HUES48 (cell line): Measurements from ENCODE around the gene FAH.
"Not testable (repeated sequence)": the region's sequence is repeated elsewhere in the genome, so short reads cannot be mapped to it uniquely, and the experiment has no call there.

Experiments
- H3K27ac ChIP-seq: one replicate; pipeline ENCODE4 v1.7.0; 2013; ENCODE audit warnings: low read depth, low read length, inconsistent platforms
- H3K27me3 ChIP-seq: 2 replicates; pipeline ENCODE4 v1.6.1; 2013; ENCODE audit warnings: mild to moderate bottlenecking, low read length; ENCODE audit not compliant: control insufficient read depth, insufficient read depth
- H3K36me3 ChIP-seq: 2 replicates; pipeline ENCODE4 v1.6.1; 2013; ENCODE audit warnings: low read length; ENCODE audit not compliant: control insufficient read depth, insufficient read depth
- H3K4me1 ChIP-seq: 2 replicates; pipeline ENCODE4 v1.6.1; 2013; ENCODE audit warnings: mild to moderate bottlenecking, low read length; ENCODE audit not compliant: control insufficient read depth, insufficient read depth
- H3K4me3 ChIP-seq: 2 replicates; pipeline ENCODE4 v1.5.1; 2013; ENCODE audit warnings: mild to moderate bottlenecking, low read depth, low read length
- H3K9ac ChIP-seq: 2 replicates; pipeline ENCODE4 v1.6.1; 2013; ENCODE audit warnings: mild to moderate bottlenecking, low read depth, low read length, moderate library complexity
- H3K9me3 ChIP-seq: 2 replicates; pipeline ENCODE4 v1.6.1; 2013; ENCODE audit warnings: low read length; ENCODE audit not compliant: control insufficient read depth, insufficient read depth

FAH gene

GRCh38 chr15:80120636-80121035 lies 32.2 kb upstream of the FAH start:
- Histone ChIP-seq H3K36me3 (peaks cover 47% of the 10 kb centered on the region), H3K9me3 (no peaks in the 10 kb centered on the region), H3K4me1 (0 out of 2 replicates have a peak, but pooled peaks cover 5% of the 10 kb centered on the region), H3K27ac (no peak overlapping the region), H3K9ac (no peak overlapping the region), H3K27me3 (no peaks in the 10 kb centered on the region), H3K4me3 (no peak overlapping the region)

GRCh38 chr15:80121546-80121945 lies 31.3 kb upstream of the FAH start:
- no peak overlapping the region for H3K4me3 ChIP-seq
- peaks cover 56% of the 10 kb centered on the region for H3K36me3 ChIP-seq
- H3K27ac ChIP-seq, result no peak overlapping the region
- H3K9me3 ChIP-seq, result no peaks in the 10 kb centered on the region
- H3K4me1 ChIP-seq, result 0 out of 2 replicates have a peak, but pooled peaks cover 5% of the 10 kb centered on the region
- no peaks in the 10 kb centered on the region for H3K27me3 ChIP-seq
- H3K9ac ChIP-seq, result no peak overlapping the region

- Histone ChIP-seq H3K4me3 (no peak overlapping the region), H3K4me1 (0 out of 2 replicates have a peak, but pooled peaks cover 5% of the 10 kb centered on the region), H3K27ac (no peak overlapping the region), H3K36me3 (peaks cover 63% of the 10 kb centered on the region), H3K27me3 (no peaks in the 10 kb centered on the region), H3K9ac (no peak overlapping the region), H3K9me3 (no peaks in the 10 kb centered on the region)
These were observed 29.8 kb upstream of the FAH start for GRCh38 chr15:80123034-80123433.

GRCh38 chr15:80127253-80127652 lies 25.5 kb upstream of the FAH start:
- H3K36me3 ChIP-seq, result peaks cover 71% of the 10 kb centered on the region
- not testable (repeated sequence) for H3K9ac ChIP-seq, H3K27me3 ChIP-seq, H3K9me3 ChIP-seq, H3K27ac ChIP-seq, H3K4me3 ChIP-seq, H3K4me1 ChIP-seq

GRCh38 chr15:80127911-80128310 lies 24.9 kb upstream of the FAH start:
- Histone ChIP-seq H3K4me1 (no peaks in the 10 kb centered on the region), H3K36me3 (peaks cover 71% of the 10 kb centered on the region), H3K9me3 (no peaks in the 10 kb centered on the region), H3K27ac (no peak overlapping the region), H3K4me3 (no peak overlapping the region), H3K27me3 (no peaks in the 10 kb centered on the region), H3K9ac (no peak overlapping the region)

- Histone ChIP-seq H3K4me1 (no peaks in the 10 kb centered on the region), H3K9me3 (no peaks in the 10 kb centered on the region), H3K9ac (no peak overlapping the region), H3K27ac (no peak overlapping the region), H3K4me3 (no peak overlapping the region), H3K36me3 (peaks cover 71% of the 10 kb centered on the region), H3K27me3 (no peaks in the 10 kb centered on the region)
These were observed 20.4 kb upstream of the FAH start for GRCh38 chr15:80132382-80132781.

GRCh38 chr15:80136854-80137253 lies 15.9 kb upstream of the FAH start:
- Histone ChIP-seq H3K27ac (no peak overlapping the region), H3K27me3 (no peaks in the 10 kb centered on the region)

GRCh38 chr15:80138961-80139360 lies 13.8 kb upstream of the FAH start:
- Histone ChIP-seq H3K9ac (no peak overlapping the region), H3K4me3 (no peak overlapping the region)

More at GRCh38 chr15:80136854-80137253, 15.9 kb upstream of the FAH start:
- Histone ChIP-seq H3K9me3 (no peaks in the 10 kb centered on the region), H3K36me3 (peaks cover 53% of the 10 kb centered on the region), H3K4me1 (no peaks in the 10 kb centered on the region), H3K9ac (no peak overlapping the region), H3K4me3 (no peak overlapping the region)

GRCh38 chr15:80140909-80141308 lies 11.9 kb upstream of the FAH start:
- Histone ChIP-seq H3K9ac (no peak overlapping the region), H3K27ac (no peak overlapping the region), H3K9me3 (no peaks in the 10 kb centered on the region), H3K27me3 (no peaks in the 10 kb centered on the region), H3K4me3 (no peak overlapping the region), H3K4me1 (no peaks in the 10 kb centered on the region), H3K36me3 (peaks cover 17% of the 10 kb centered on the region)

More at GRCh38 chr15:80138961-80139360, 13.8 kb upstream of the FAH start:
- Histone ChIP-seq H3K36me3 (peaks cover 36% of the 10 kb centered on the region), H3K27me3 (no peaks in the 10 kb centered on the region), H3K9me3 (no peaks in the 10 kb centered on the region), H3K27ac (no peak overlapping the region), H3K4me1 (no peaks in the 10 kb centered on the region)

GRCh38 chr15:80141916-80142598 lies 10.7 kb upstream of the FAH start:
- H3K27ac ChIP-seq, result no peak overlapping the region
- H3K4me1 ChIP-seq, result no peaks in the 10 kb centered on the region
- peaks cover 9% of the 10 kb centered on the region for H3K36me3 ChIP-seq
- no peak overlapping the region for H3K9ac ChIP-seq
- H3K4me3 ChIP-seq, result no peak overlapping the region
- H3K27me3 ChIP-seq, result no peaks in the 10 kb centered on the region
- no peaks in the 10 kb centered on the region for H3K9me3 ChIP-seq

GRCh38 chr15:80142646-80143045 lies 10.2 kb upstream of the FAH start:
- Histone ChIP-seq H3K9ac (no peak overlapping the region), H3K4me3 (no peak overlapping the region), H3K27ac (no peak overlapping the region), H3K4me1 (no peaks in the 10 kb centered on the region), H3K9me3 (no peaks in the 10 kb centered on the region), H3K27me3 (no peaks in the 10 kb centered on the region), H3K36me3 (peaks cover 3% of the 10 kb centered on the region; the same call in 1 of the 2 replicates)
